Chondrocyte (in vitro differentiated cells): ENCODE data around the gene PDZRN4. TPM values are rescaled to one million over a fixed set of nuclear protein-coding genes. Genes with fewer than 3 reads are reported as not detected.

Experiments
- DNase-seq: peaks from one replicate; pipeline ENCODE4 v3.0.0; 2021; ENCODE audit warnings: mixed read lengths, low spot score
- H3K27ac Mint-ChIP-seq: one replicate; pipeline ENCODE4 v1.8.0; 2021; ENCODE audit warnings: mild to moderate bottlenecking, moderate library complexity, mixed read lengths; ENCODE audit not compliant: unreplicated experiment
- H3K27me3 Mint-ChIP-seq: 2 replicates; pipeline ENCODE4 v1.8.0; 2021; ENCODE audit warnings: low read depth, mixed read lengths
- H3K36me3 Mint-ChIP-seq: 2 replicates; pipeline ENCODE4 v1.8.0; 2021; ENCODE audit warnings: low read depth, mixed read lengths
- H3K4me1 Mint-ChIP-seq: 2 replicates; pipeline ENCODE4 v1.8.0; 2021; ENCODE audit warnings: low read depth, mild to moderate bottlenecking, mixed read lengths
- H3K4me3 Mint-ChIP-seq: one replicate; pipeline ENCODE4 v1.8.0; 2021; ENCODE audit warnings: mild to moderate bottlenecking, moderate library complexity, mixed read lengths; ENCODE audit not compliant: unreplicated experiment
- H3K9me3 Mint-ChIP-seq: 2 replicates; pipeline ENCODE4 v1.8.0; 2021; ENCODE audit warnings: low read depth, mixed read lengths
- CTCF ChIP-seq: fragments of 200-600 bp; sonication (generic); IDR thresholded peaks from 2 replicates; pipeline ENCODE4 v1.5.0; 2021; ENCODE audit warnings: antibody characterized with exemption, mild to moderate bottlenecking, moderate library complexity
- total RNA-seq: library from RNA; stranded (reverse); gene quantifications from 3 replicates; pipeline ENCODE4 v1.2.1, GENCODE V29; 2021

PDZRN4 gene
- total RNA-seq, 1 donor from 2014 or later: 0.25 TPM

GRCh38 chr12:41527062-41527461, 338.9 kb downstream of the PDZRN4 start:
- TF ChIP-seq CTCF: no peak
- Mint-ChIP-seq H3K4me3 (no peak overlapping the region), H3K9me3 (no peaks in the 10 kb centered on the region), H3K36me3 (no peaks in the 10 kb centered on the region), H3K4me1 (peaks cover 5% of the 10 kb centered on the region), H3K27me3 (no peaks in the 10 kb centered on the region), H3K27ac (no peak overlapping the region)
- no peak for DNase-seq

- DNase-seq: no peak
- no peaks in the 10 kb centered on the region for H3K4me1 Mint-ChIP-seq
- no peaks in the 10 kb centered on the region for H3K9me3 Mint-ChIP-seq
- no peak for TF ChIP-seq CTCF
- H3K27me3 Mint-ChIP-seq: no peaks in the 10 kb centered on the region
- no peak overlapping the region for H3K4me3 Mint-ChIP-seq
- H3K36me3 Mint-ChIP-seq: no peaks in the 10 kb centered on the region
- no peak overlapping the region for H3K27ac Mint-ChIP-seq
Measured at GRCh38 chr12:41527534-41528116, 339.5 kb downstream of the PDZRN4 start.

- no peak for TF ChIP-seq CTCF
- Mint-ChIP-seq H3K9me3 (no peaks in the 10 kb centered on the region), H3K4me1 (no peaks in the 10 kb centered on the region), H3K27me3 (no peaks in the 10 kb centered on the region), H3K4me3 (no peak overlapping the region), H3K27ac (no peak overlapping the region), H3K36me3 (no peaks in the 10 kb centered on the region)
- no peak for DNase-seq
Measured at GRCh38 chr12:41528874-41529273, 340.8 kb downstream of the PDZRN4 start.

DNA sequence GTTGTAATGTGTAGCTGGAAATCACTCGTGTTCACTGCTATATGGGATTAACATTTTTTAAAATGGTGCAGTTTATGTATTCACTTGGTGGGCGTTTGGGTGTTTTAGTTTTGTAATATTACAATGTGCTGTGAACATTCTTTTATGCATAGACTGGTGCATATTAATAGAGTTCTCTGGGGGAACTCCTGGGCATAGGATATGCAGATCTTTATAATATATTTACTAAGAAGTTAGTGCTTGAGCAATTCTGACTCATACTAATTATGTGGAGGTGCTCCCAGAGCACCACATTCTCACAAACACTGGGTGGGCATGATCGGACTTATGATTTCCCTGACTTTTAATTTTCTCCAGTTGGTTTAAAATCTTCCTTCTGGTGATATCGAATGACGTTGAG, 342.3 kb downstream of the PDZRN4 start:
- no peak for DNase-seq
- Mint-ChIP-seq H3K36me3 (no peaks in the 10 kb centered on the region), H3K4me1 (no peaks in the 10 kb centered on the region), H3K27me3 (no peaks in the 10 kb centered on the region), H3K4me3 (no peak overlapping the region), H3K27ac (no peak overlapping the region), H3K9me3 (no peaks in the 10 kb centered on the region)
- no peak for TF ChIP-seq CTCF

DNA sequence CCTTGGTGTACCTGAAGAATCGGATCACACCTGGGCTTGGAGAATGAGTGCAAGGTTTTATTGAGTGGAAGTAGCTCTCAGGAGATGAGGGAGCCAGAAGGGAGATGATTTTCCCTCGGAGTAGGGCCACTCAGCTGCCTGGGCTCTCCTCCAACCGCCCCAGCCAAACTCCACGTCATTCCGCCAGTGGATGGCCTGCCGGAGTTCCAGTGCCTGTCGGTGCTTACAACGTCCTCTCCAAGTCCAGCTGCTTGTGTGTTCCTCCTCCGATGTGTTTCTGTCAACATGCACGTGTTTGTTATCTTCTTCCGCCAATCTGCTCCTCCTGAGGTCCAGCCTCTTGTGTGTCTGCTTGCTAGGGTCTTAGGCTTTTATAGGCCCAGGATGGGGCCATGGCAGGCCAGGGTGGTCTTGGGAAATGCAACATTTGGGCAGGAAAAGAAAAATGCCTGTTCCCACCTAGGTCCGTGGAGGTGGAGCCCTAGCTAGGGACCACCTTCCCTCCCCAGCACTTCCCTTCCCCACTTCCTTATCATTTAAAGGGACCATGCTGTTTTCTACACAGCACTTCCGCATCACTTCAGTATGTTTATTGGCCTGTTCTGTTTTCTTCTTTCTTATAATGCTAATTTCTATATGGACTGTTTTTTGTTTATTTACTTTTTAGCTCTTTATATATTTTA, 343.2 kb downstream of the PDZRN4 start:
- no peak for TF ChIP-seq CTCF
- Mint-ChIP-seq H3K4me3 (no peak overlapping the region), H3K4me1 (no peaks in the 10 kb centered on the region), H3K9me3 (no peaks in the 10 kb centered on the region), H3K27ac (no peak overlapping the region), H3K36me3 (no peaks in the 10 kb centered on the region), H3K27me3 (no peaks in the 10 kb centered on the region)
- no peak for DNase-seq
